HG02870 (cell line): ENCODE data around the gene TLCD5.
A peak's percentile ranks its signal among the peaks of the same experiment; 100 is the strongest.

Experiments used
- ATAC-seq: cut with Tn5 transposase; IDR thresholded peaks from one replicate; pipeline ENCODE4 v1.9.1; 2021; ENCODE audit warnings: mild to moderate bottlenecking, moderate library complexity; ENCODE audit not compliant: unreplicated experiment

TLCD5 gene

DNA sequence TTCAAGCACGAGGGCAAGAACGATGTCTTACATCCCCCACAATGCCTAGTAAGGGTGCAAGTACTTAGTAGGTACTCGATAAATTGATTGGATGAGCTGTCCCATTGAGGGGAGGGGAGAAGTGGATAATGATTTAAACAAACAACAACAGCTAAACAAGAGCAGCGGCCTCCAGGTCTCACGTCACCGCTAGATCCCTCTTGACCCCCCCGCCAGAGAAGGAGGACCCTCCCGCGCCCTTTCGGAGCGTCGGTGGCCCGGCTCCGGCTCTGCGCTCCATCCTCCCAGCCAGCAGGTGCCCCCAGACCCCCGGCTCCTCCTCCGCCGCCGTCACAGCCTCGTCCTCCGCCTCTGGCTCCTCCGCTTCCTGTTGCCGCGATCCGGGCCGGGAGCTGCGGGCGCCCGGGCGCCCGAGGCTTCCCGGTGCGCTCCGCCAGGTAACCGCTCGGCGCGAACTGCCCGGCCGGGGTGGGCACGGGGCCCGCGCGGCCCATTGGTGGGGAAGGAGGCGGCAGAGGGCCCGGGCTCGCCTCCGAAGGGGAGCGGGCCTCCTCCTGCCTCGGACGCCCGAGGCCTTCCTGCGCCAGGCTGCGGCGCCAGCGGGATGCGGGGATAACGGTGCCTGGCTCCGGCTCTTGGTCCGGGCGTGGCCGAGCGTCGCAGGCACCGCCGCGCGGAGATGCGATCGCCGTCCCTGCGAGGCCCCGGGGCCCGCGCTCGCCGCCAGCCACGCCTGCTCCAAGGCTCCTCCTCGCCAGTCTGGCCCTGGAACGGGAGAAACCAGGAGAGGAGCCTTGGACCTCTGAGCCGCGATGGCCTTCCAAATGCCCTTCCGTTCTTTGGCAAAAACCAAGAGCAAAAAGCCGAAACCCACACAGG is at the start of gene TLCD5:
Gene TLCD5 (plus strand): TSS at position 368 of the 879 bp plus-strand sequence. CDS start 2,143 bp downstream, outside the sequence.
- peak; percentile 63 for ATAC-seq

DNA sequence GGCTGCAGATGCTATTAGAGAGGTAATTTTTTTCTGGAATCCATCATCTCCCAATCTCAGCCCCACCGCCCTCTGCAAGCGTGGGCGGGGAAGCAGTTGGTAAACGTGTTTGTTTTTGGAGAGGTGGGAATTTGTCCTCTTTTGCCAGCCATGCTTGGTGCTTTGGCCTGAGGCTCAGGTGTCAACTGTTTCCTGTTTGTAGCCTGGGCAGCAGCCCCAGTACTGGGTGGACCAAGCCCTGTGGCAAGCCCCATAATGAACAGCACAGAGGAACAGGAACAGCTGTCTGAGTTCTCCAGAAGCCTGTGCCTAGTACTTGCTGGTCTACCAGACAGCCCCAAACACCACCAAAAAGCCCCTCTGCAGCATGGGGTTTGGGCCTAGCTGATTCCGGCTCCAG is 45.6 kb upstream of the TLCD5 start:
- no peak for ATAC-seq

DNA sequence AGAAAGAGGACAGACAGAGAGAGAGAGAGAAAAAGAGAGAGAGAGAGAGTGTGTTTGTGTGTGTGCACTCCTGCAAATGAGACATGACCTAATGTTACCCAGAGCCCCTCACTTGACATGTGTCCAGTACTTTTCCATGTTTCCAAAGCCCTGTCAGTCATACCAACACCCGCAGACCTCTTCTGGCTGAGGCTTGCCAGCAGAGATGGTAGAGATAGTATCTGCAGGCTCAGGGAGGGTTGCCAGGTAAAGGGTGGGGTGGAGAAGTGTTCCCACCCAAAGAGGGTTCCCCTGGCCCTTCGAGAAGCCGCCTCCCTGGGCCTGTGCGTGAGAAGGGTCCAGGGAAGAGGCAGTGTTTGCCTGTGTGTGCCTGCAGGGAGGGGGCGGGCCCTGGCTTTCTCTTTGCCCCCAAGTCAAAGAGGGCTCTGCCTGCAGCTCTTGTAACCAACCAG is 44.5 kb upstream of the TLCD5 start:
- no peak for ATAC-seq

DNA sequence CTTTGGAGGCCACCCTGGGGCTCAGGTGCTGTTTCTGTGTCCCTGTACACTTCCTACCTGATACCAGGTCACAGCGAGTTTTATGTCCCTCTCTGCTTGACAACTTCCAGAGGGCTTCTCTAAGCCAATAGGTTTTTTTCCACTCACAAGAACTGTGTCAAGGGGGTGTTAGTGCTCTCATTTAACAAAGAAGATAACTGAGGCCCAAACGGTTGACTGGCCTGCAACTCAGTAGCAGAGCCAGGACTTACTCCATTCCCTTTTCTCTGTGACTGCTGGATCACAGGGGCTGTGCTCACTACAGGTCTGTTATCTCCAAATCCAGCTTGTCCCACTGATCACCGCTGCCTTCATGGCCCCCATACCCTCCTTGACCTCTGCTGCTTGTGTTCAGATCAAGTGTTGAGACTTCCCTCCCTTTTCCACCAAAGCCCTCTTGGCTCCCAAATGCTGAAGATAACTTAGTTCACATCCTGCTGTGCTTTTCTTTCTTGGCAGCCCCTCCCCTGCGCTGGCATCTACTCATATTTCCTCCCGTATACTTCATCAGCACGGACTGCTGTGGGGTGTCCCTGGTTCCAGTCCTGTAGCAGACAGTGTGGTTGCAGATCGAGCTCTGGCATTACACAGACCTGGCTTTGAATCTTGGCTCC is 43.8 kb upstream of the TLCD5 start:
- no peak for ATAC-seq

DNA sequence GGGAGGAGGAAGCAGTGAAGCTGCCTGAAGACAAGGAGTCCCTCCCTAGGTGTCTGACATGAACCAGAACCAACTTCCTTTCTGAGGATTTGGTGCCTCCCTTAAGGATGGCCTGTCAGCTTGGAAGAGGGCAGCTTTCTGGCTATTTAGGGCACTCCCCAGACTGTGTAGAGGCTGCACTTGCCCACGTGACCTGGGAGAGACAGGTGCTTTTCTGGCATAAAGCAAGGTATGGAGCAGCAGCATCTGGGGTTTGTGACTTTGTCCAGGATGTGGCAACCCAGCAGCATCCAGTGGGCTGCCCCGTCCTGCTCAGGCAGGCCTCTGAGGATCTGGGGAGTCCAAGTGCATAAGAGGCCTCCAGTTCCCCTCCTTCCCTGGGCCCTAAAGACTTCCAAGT is 42.0 kb upstream of the TLCD5 start:
- ATAC-seq: no peak

DNA sequence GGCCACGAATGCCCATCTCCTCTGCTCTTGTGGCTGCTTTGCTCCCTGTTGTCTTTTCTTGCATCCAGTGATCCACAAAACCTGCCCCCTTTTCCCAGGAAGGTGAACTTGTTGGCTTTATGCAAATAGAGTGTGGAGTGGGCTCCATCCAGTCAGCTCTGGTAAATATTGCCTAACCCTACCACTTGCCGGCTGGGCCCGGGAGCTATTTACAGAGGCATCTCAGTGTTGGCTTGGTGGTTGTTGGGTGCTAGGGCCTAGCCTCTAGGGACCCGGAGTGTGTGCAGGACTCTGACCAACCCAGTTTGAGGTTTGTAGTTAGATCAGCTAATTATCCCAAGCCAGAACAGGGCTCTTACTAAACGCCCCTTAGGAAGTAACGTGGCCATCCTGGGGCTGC is 40.8 kb upstream of the TLCD5 start:
- no peak for ATAC-seq

DNA sequence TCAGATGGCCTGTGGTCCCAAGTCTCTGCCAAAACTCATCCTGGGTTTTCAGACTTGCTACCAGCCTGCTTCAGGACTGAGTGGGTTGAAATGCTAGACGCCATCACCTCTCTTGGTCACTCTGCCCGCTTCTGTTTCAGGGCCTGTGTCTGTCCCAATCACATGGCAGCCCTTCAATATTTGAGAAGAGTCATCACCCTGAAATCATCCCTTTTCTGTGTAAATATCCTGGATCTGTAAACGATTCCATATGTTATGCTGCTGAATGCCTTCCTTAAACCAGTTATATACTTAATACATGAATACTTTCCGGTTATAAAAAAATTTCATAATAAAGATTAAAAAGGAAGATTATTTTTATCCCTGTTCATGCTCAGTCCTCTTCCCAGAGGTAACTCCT is 39.8 kb upstream of the TLCD5 start:
- no peak for ATAC-seq

DNA sequence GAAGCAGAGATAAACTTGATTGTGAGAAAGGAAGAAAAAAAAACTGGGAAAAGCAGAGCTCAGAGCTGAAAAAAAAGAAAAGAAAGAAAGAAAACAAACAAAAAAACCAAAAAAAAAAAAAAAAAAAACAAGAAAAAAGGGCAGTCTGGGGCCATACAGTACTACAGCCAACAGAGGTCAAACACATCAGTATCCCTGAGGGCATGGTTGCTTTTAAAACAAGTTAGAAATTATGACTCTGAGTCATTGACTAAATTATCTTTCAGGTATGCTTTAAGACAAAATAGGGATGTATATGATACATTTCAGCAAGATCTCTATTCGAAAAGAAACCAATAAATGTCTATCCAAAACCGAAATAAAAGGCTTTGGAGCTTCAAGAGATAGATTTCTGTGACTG is 37.1 kb upstream of the TLCD5 start:
- no peak for ATAC-seq

DNA sequence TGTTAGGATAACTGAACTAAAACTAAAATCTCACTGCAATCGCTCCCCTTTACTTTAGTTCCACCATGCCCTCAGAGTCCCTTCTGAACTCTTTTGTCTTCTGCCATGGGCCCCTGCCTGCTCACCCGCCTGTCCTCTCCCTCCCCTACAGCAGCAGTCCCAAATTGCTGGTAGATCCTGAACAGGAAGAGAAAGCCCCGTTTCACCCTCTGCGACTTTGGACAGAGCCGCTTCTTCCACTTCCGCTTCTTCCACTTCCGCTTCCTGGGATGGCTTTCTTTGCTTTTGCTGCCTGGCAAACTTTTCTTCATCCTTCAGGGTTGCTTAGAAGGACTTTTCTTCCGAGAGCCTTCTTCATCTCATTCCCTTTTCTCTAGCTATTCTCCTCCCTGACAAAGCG is 35.7 kb upstream of the TLCD5 start:
- no peak for ATAC-seq

DNA sequence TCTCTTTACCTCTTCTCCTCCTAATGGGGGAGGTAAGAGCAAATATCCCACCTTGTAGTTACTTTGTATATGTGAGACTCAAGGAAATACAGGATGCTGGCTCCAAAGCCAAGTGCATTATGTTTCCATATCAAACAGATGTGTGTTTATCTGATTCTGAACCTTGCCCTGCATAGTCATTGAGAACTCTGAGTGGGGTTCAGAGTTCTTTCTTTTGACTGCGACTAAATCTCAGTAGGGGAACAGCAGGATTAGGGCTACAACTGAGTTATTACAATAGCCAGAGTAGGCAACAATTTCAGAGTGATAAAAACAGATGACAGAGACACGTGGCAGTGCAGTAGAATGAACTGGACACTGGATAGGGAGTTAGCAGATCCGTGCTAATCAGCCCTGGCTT is 34.1 kb upstream of the TLCD5 start:
- ATAC-seq: no peak

DNA sequence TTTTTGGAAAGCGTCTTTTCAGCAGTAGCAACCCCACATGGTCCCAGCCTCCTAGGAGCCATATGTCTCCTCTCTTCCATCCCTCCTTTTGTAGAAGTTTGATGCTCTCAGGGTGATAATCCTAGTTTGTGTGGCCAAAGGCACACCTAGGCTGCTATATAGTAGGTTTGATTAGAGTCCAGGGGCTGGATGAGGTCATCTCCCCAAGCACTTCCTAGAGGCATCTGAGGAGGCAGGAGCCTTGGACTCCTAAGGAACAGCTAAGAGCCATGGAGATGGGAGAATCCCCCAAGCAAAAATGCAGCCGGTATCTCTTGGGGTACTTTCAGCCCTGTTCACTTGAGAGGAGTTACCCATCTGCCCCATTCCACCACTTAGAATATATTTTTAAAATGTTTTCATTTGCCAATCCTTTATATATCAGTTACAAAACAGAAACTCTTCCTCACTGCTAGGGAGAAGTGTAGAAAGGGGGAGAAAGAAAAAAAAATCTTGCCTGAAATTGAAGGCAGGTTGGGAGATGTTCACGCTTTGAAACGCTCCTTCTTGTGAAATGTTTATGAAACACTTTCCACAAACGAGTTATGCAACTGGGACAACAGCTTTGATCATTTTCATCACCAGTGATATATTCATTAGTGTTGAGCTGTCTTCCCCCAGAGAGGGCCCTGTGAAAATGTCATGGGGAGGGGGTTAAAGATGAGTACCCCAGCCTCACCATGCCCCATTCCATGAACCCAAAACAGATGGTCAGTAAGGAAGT is 31.9 kb upstream of the TLCD5 start:
- no peak for ATAC-seq

DNA sequence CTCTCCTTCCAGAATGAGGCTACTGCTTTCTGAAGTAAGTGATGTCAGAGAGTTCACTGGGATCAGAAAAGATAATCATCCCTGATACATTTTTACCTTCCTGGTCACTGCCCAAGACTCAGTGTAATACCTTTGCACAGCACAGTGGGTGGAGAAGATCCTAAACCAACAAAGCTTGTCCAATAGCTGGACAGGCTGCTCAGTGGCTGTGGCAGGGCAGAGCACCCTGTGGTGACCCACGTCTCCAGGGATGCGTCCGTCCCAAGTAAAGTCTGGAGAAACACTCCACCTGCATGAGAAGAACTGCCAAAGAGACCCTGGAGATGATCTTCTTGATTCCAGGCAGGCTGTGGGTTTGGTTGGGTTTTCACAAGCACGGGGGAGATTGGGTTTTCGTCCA is 31.0 kb upstream of the TLCD5 start:
- ATAC-seq: no peak

DNA sequence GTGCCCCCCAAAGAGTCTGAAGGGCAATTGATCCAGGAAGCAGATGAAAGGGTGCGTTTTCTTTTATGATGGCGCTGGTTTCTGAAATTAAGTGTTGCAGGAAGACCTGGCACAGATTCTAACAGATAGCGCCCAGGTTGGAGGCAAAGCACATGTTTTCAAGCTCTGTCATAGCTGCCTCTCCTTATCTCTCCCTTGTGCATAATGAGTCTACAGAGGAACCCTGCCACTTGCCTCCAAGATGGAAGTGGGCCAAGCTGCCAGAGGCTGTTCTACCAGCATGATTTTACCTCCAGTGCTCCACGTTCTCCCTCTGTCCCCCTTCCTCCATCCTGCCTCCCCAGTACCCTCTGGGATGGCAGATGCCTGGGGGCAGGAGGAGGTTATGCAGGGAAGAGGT is 30.0 kb upstream of the TLCD5 start:
- no peak for ATAC-seq

DNA sequence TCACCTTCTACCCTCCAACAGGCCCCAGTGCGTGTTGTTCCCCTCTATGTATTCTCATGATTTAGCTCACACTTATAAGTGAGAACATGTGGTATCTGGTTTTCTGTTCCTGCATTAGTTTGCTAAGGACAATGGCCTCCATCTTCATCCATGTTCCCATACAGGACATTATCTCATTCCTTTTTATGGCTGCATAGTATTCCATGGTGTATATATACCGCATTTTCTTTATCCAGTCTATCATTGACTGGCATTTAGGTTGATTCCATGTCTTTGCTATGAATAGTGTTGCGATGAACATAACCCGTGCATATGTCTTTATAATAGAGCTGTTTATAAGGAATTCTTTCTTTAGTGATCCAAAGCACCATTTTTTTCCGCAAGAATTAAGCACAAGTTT is 28.5 kb upstream of the TLCD5 start:
- ATAC-seq: no peak

DNA sequence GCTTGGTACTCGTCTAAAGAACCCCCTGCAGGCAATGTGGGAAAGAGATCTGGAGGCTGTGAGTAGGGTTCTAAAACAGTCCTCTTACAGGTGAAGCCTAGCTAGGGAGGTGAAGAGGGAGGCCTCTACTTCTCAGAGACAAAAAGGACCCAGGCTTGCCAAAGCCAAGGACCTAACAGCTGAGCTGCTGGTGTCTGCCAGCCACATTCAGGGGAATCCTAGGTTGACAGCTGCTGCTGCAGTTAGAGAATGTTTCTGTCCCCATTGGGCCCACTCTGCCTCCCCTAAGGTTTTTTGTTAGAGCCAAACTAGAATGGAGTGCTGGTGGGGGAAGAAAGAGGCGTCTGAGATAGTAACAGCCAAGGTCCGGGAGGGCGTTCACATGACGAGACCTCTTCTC is 26.6 kb upstream of the TLCD5 start:
- no peak for ATAC-seq

DNA sequence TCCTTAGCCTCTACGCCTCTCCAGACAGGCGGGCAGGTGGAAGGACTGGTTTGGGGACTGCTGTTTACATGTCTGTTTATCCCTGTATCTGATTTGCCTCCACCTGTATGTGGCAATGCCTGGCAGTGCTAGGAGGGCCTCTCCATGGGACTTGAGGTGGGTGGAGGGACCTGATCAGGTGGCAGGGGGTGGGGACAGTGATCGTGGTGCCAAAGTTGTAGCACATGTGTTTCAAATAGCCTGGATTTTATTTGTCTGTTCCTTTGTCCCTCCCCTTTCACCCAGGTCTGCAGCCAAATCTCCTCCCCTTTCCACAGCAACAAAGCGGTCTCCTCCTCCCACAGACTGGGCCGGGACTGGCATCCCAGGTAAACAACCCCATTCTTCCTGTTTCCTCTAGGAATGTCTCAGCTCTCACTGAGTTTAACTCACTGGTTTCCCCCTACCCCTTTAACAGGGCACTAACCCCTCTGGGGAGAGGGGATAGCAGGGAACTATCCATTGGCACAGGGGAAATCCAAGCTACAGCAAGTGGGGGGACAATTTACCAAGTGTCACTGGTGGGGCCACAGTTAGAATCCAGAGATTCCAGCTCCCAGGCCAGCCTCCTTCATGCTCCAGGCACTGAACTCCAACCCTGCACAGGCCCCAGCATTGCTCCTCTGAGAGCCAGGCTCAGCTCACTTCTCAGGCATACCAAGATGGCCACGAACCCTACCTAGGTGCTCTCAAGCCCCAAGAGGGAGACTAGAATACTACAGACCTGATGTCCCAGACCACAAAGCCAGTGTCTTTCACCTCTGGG is 22.9 kb upstream of the TLCD5 start:
- ATAC-seq: no peak

DNA sequence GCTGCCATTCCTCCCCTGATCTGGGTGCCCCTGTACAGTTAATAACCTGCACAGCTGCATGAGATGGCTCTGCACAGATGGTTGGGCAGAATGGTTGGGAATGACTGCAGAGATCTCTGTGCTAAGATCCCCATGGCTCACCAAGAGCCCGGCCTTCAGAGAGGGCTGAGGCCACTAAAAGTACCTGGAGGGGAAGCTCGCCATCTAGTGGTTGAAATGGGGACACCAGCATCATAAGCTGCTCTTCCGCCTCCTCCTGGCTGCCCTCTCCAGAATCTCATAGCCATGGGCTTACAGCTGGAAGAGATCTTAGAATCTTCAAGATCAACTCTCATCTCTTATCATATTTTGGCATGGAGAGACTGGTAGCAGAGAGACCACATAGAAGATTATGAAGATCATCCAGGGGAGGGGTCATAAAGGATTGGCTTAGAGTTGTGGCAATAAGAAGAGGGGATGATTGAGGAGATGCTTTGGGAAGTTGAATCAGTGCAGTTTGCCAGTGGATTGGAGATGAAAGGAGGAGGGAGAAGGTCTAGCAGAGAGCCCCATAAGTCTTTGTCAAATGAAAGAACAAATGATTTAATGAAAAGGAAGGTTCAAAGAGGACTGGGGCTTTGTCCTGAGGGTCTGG is 22.0 kb upstream of the TLCD5 start:
- ATAC-seq: no peak

DNA sequence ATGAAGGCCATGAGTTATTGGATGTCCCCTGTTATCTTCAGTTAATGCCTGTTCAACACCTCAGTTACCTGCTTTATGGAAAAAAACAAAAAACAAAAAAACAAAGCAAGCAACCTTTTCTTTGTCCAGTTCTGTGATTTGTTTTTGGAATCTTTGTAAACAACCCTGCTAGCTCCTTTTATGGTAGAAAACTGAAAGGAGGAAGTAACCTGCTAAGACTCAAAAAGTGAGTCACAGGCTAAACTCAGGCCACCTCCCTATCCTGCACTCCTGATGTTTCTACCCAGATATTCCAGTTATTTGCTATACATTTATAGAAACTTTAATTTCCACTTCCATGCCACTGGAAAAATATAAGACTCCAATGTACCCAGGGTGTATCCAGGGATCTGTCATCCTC is 20.6 kb upstream of the TLCD5 start:
- no peak for ATAC-seq

DNA sequence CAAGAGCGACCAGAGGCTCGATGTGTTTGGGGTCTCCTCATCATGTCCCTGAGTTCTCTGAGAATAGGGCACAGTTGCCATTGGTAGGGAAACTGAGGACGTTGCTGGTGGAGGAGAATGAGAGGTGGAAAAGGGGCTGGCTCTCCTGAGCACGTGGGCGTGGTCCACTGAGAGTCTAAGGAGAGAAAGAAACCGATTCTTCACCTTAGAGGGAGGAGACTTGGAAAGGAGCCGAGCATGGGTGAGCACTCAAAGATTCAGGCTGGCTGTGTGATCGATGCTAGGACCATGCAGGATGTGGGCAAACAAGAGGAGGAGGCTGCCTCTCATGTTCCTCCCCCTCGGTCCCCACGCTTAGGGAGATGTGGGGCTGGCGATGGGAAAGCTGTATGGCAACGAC is 19.8 kb upstream of the TLCD5 start:
- no peak for ATAC-seq

DNA sequence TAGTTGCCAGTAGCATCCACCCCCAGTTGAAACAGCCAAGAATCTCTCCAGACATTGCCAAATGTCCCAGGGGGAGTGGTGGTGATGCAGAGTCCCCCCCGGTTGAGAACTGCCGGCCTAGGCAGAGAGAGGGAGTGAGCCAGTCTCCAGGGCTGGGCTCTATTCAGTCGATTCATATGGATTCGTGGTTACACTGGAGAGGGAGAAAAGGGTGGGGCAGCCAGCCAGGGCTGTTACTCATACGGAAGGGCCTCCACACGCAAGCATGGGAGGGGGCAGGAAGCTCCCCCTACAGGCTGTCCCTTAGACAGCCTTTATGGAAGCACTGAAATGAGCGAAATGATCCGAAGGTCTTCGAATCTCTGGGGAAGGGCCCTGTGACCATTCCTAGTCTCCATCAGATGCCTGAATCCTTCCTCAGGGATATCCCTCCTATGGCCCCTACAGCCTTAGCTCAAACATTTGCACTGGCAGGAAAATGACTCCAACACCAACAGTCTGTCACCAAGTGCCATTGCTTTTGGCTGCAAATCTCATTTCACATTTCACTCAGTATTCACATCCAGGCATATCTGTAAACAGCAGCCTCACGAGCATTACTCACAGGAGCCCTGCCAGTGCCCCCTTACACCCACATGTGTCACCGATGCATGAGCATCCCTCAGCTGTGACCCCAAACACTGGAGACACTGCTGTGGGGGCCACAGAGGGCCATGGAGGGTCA is 18.4 kb upstream of the TLCD5 start:
- ATAC-seq: no peak
